Sigmoid colon (tissue), 7 donors: ENCODE results near the gene RPS19. TPM values are rescaled to one million over a fixed set of nuclear protein-coding genes. Genes with fewer than 3 reads are reported as not detected.

Experiments used
- DNase-seq: peaks from one replicate; pipeline ENCODE4 v3.0.0-alpha.2; 2019
- H3K27ac ChIP-seq, 4 donors: fragments of 200-600 bp; sonication (generic); one replicate each; pipeline ENCODE4 v1.5.1; 2016 to 2019; ENCODE audit warnings: mild to moderate bottlenecking in 1 of 4
- H3K27me3 ChIP-seq, 3 donors: fragments of 200-600 bp; sonication (generic); one replicate each; pipeline ENCODE4 v1.5.1; 2019; ENCODE audit warnings: mild to moderate bottlenecking in 1 of 3
- H3K36me3 ChIP-seq, 4 donors: fragments of 200-600 bp; sonication (generic); one replicate each; pipeline ENCODE4 v1.5.1; 2016 to 2019
- H3K4me1 ChIP-seq, 4 donors: fragments of 200-600 bp; sonication (generic); one replicate each; pipeline ENCODE4 v1.5.1; 2017 to 2019
- H3K4me3 ChIP-seq, 4 donors: fragments of 200-600 bp; sonication (generic); one replicate each; pipeline ENCODE4 v1.5.1; 2017 to 2019; ENCODE audit warnings: mild to moderate bottlenecking in 2 of 4, moderate library complexity in 1 of 4
- H3K9me3 ChIP-seq, 4 donors: fragments of 200-600 bp in 3 of 4; sonication (generic) in 3 of 4; one replicate each; pipeline versions ENCODE4 v1.5.1 to v1.6.1; 2013 to 2019
- EP300 ChIP-seq, 4 donors: sonication (generic); formaldehyde crosslinking; IDR thresholded peaks; one replicate each; pipeline ENCODE4 v1.6.1; 2017; ENCODE audit warnings: antibody characterized with exemption in 4 of 4
- POLR2A ChIP-seq, 2 donors: fragments of 450-650 bp; IDR thresholded peaks; one replicate each; pipeline ENCODE4 v1.6.1; 2016; ENCODE audit warnings: antibody characterized with exemption in 2 of 2, mild to moderate bottlenecking in 2 of 2, moderate library complexity in 2 of 2
- POLR2AphosphoS5 ChIP-seq, 4 donors: sonication (generic); formaldehyde crosslinking; IDR thresholded peaks; one replicate each; pipeline ENCODE4 v1.6.1; 2017; ENCODE audit warnings: antibody characterized with exemption in 4 of 4
- WGBS, 2 donors: extraction: QIAGEN DNeasy Blood & Tissue Kit; methylation state at CpG; one replicate each; pipeline ENCODE4 v1.1.7; 2013; 5-methylcytosine and 5-hydroxymethylcytosine counted together
- intact Hi-C: fragments of 100-400 bp; cut with DNase I; formaldehyde crosslinking; loops from one replicate; pipeline ENCODE4 v1.15.1; 2023
- polyA plus RNA-seq, 3 donors: library from polyadenylated mRNA; stranded (reverse); fragments of 200-250 nt; gene quantifications; one replicate each; pipeline ENCODE4 v1.2.3, GENCODE V29; 2013
- total RNA-seq, 4 donors: library from RNA; depleted of rRNA; stranded (reverse); fragments of >200 nt; gene quantifications; one replicate each; pipeline ENCODE4 v1.1.0, GENCODE V29; 2016
- TF ChIP-seq, protein P1 (sequence below), 4 experiments: fragments of 450-650 bp in 3 of 4; fragments of 200-600 bp in 1 of 4; IDR thresholded peaks; one replicate each; pipeline ENCODE4 v1.5.1; 2016 to 2019; ENCODE audit warnings: antibody characterized with exemption in 4 of 4, mild to moderate bottlenecking in 3 of 4, moderate library complexity in 2 of 4
- donor health status: healthy with polysubstance abuse.
- donor health status: Bipolar disorder and iron deficiency.
- donor health status: healthy.

The RPS19 gene
- total and polyA plus RNA-seq, 7 donors = 738 to 3,435 (median 1,695) TPM

DNA sequence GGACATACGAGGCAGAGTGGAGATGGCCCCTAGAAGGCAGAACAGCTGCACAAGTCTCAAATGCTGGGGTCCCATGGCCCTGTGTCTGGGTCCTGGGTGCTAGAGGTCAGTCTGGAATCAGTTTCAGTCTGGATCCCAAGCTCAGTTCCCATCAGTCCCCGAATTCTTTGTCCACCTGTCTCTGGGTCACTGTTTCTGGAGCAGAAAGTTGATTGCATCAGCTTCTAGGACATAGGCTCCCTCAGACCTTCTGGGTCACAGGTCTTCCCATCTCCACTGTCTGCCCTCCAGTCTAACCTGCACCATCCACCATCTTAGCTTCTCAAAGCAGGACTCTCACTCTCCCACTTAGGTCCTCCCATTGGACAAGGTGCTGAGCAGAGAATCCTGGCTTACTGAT is 20.8 kb upstream of the RPS19 start:
- no peaks in the 10 kb centered on the region for H3K4me1 ChIP-seq
- TF ChIP-seq POLR2AphosphoS5 (IDR thresholded peaks at IDR 0.05) (no peak), POLR2A (IDR thresholded peaks at IDR 0.05) (no peak), EP300 (IDR thresholded peaks at IDR 0.05) (no peak)
- TF ChIP-seq, protein P1, sequence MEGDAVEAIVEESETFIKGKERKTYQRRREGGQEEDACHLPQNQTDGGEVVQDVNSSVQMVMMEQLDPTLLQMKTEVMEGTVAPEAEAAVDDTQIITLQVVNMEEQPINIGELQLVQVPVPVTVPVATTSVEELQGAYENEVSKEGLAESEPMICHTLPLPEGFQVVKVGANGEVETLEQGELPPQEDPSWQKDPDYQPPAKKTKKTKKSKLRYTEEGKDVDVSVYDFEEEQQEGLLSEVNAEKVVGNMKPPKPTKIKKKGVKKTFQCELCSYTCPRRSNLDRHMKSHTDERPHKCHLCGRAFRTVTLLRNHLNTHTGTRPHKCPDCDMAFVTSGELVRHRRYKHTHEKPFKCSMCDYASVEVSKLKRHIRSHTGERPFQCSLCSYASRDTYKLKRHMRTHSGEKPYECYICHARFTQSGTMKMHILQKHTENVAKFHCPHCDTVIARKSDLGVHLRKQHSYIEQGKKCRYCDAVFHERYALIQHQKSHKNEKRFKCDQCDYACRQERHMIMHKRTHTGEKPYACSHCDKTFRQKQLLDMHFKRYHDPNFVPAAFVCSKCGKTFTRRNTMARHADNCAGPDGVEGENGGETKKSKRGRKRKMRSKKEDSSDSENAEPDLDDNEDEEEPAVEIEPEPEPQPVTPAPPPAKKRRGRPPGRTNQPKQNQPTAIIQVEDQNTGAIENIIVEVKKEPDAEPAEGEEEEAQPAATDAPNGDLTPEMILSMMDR (IDR thresholded peaks at IDR 0.05) = no peak
- peaks cover 0 to 58% (median 12%) of the 10 kb centered on the region in 3 donors for H3K27me3 ChIP-seq
- intact Hi-C loops = no loop called here
- no peaks in the 10 kb centered on the region for H3K9me3 ChIP-seq
- H3K27ac ChIP-seq = no peak overlapping the region
- DNase-seq = no peak
- no peaks in the 10 kb centered on the region for H3K36me3 ChIP-seq
- H3K4me3 ChIP-seq = no peak overlapping the region
- WGBS, 2 donors = 62 to 71% methylated on average over 2 of the region's 2 CpGs

DNA sequence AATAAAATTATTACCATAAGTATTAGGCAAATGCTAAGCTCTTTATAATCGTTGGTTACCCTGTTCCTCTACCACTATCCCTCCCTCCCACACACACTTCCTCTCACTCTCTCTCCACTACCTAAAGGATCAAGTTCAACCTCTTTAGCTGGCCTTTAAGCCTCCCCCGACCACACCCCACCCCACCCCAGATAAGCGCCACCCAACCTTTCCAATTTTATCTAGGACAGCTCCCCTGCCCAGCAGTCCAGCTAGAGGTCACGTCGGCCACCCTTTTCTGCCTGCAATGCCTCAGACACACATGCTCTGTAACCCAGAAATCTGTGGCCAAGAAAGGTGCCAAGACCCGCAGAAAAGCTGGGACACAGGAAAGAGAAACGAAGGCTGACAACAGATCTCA is 16.7 kb upstream of the RPS19 start:
- no peak for DNase-seq
- peaks cover 0 to 30% (median 0%) of the 10 kb centered on the region in 3 donors for H3K27me3 ChIP-seq
- TF ChIP-seq POLR2AphosphoS5 (IDR thresholded peaks at IDR 0.05) = no peak
- no peak for TF ChIP-seq POLR2A (IDR thresholded peaks at IDR 0.05)
- TF ChIP-seq, protein P1 (IDR thresholded peaks at IDR 0.05) = no peak
- TF ChIP-seq EP300 (IDR thresholded peaks at IDR 0.05) = no peak

DNA sequence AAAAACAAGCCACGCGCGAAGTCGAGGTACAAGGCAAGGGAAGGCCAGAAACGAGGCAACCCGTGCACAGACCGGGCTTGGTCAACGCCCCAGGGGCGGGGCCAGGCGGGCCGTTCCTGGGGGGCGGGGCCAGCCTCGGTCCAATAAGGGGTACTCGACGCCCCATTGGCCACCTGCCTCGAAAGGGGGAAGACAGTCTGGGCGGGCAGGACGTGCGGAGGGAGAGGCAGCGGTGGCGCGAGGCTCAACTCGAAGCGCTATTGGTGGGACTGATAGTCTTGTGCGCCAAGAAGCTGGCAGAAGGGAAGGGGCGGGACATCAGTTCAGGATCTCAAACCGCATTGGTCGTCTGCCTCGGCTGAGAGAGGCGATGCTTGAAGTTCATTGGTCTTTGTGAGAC is 15.5 kb upstream of the RPS19 start, which contains the start of gene LYPD4:
LYPD4 (minus strand) TSS at position 83 of the 400 bp plus-strand sequence. CDS start 5,398 bp downstream, outside the sequence.
- Histone ChIP-seq H3K4me3 (no peak within 1 kb of the TSS), H3K4me1 (no peaks in the 10 kb centered on the region), H3K27me3 (peaks cover 0 to 20% (median 0%) of the 10 kb centered on the region in 3 donors), H3K36me3 (no peaks in the 10 kb centered on the region), H3K27ac (no peak within 1 kb of the TSS), H3K9me3 (peaks cover 0 to 5% (median 0%) of the 10 kb centered on the region in 4 donors)
- TF ChIP-seq POLR2AphosphoS5 (IDR thresholded peaks at IDR 0.05) (no peak), POLR2A (IDR thresholded peaks at IDR 0.05) (no peak), EP300 (IDR thresholded peaks at IDR 0.05) (no peak)
- TF ChIP-seq, protein P1 (IDR thresholded peaks at IDR 0.05) = no peak
- no peak for DNase-seq
- 80 to 81% methylated on average over 30 of the region's 30 CpGs for WGBS, 2 donors
- intact Hi-C loops = no loop called here

More for the DNA sequence above, 16.7 kb upstream of the RPS19 start:
- intact Hi-C loops = no loop called here
- WGBS, 2 donors = 18 to 62% methylated on average over 7 of the region's 7 CpGs
- Histone ChIP-seq H3K9me3 (peaks cover 0 to 5% (median 0%) of the 10 kb centered on the region in 4 donors), H3K4me3 (no peak overlapping the region), H3K27ac (no peak overlapping the region), H3K4me1 (no peaks in the 10 kb centered on the region), H3K36me3 (no peaks in the 10 kb centered on the region)

DNA sequence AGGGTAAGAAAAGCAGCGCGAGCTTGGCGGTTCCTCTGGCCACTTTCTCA is 15.2 kb upstream of the RPS19 start, which contains the start of gene DMRTC2:
DMRTC2 (plus strand) TSS at position 42 of the 50 bp plus-strand sequence. CDS start 2,387 bp downstream, outside the sequence.
- H3K9me3 ChIP-seq = peaks cover 0 to 5% (median 0%) of the 10 kb centered on the region in 4 donors
- WGBS, 2 donors = 96 to 98% methylated on average over 3 of the region's 3 CpGs
- no peak for DNase-seq
- H3K27me3 ChIP-seq = peaks cover 0 to 20% (median 0%) of the 10 kb centered on the region in 3 donors
- no peaks in the 10 kb centered on the region for H3K4me1 ChIP-seq
- H3K4me3 ChIP-seq = no peak within 1 kb of the TSS
- no peaks in the 10 kb centered on the region for H3K36me3 ChIP-seq
- intact Hi-C loops = no loop called here
- no peak within 1 kb of the TSS for H3K27ac ChIP-seq
- no peak for TF ChIP-seq POLR2AphosphoS5 (IDR thresholded peaks at IDR 0.05)
- TF ChIP-seq POLR2A (IDR thresholded peaks at IDR 0.05) = no peak
- TF ChIP-seq EP300 (IDR thresholded peaks at IDR 0.05) = no peak
- TF ChIP-seq, protein P1 (IDR thresholded peaks at IDR 0.05) = no peak

DNA sequence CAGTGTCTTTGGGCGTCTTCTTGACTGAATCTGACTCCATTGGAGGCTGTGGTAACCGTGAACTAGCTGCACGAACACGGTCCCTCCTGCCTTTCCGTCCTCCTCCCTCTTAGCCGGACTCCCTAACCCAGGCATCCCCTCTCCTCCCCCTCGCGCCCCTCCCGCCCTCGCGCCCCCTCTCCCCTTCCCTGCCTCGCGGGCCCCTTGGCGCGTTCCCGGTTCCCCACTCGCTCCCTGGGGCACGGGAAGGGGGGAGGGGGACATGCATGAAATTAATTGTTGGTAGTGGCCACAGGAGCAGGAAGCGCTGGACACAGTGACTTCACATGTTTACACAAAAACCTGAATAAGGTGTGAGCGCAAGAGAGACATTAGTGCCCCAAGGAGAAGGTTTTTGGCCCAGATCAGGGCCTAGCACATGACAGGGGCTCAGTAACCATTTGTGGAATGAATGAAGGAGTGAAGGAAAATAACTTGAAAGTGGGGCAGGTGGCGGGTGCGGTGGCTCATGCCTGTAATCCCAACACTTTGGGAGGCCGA is 14.9 kb upstream of the RPS19 start:
- H3K4me3 ChIP-seq = no peak overlapping the region
- 91 to 92% methylated on average over 23 of the region's 23 CpGs for WGBS, 2 donors
- H3K27me3 ChIP-seq = peaks cover 0 to 19% (median 0%) of the 10 kb centered on the region in 3 donors
- TF ChIP-seq POLR2A (IDR thresholded peaks at IDR 0.05) (no peak), EP300 (IDR thresholded peaks at IDR 0.05) (no peak), POLR2AphosphoS5 (IDR thresholded peaks at IDR 0.05) (no peak)
- TF ChIP-seq, protein P1 (IDR thresholded peaks at IDR 0.05) = no peak
- intact Hi-C loops = no loop called here
- H3K27ac ChIP-seq = no peak overlapping the region
- no peaks in the 10 kb centered on the region for H3K36me3 ChIP-seq
- peaks cover 0 to 5% (median 0%) of the 10 kb centered on the region in 4 donors for H3K9me3 ChIP-seq
- no peaks in the 10 kb centered on the region for H3K4me1 ChIP-seq
- DNase-seq = no peak
